ENCODE data around the gene SSTR3. TPM values are rescaled to one million over a fixed set of nuclear protein-coding genes. Genes with fewer than 3 reads are reported as not detected.
"Not testable (repeated sequence)": the region's sequence is repeated elsewhere in the genome, so short reads cannot be mapped to it uniquely, and the experiment has no call there.

SSTR3 gene
- total and polyA plus RNA-seq, 4 donors, result 0.39 to 2.9 (median 2.1) TPM

- Histone ChIP-seq H3K36me3 (ENCODE audit: control insufficient read depth, insufficient read depth, low read length) (no peaks in the 10 kb centered on the region), H3K27ac (ENCODE audit: low read depth, low read length) (no peak overlapping the region), H3K4me1 (ENCODE audit: control insufficient read depth, insufficient read depth, low read length) (peaks cover 12% of the 10 kb centered on the region), H3K27me3 (ENCODE audit: control insufficient read depth, insufficient read depth, low read length) (peaks cover 5% of the 10 kb centered on the region), H3K4me3 (ENCODE audit: low read depth, low read length) (no peak overlapping the region), H3K9me3 (ENCODE audit: control insufficient read depth, insufficient read depth, low read length) (no peaks in the 10 kb centered on the region)
- DNase-seq (ENCODE audit: low read depth in 4 of 6, low spot score in 6 of 6), result no peak
- WGBS (ENCODE audit: insufficient coverage), result 40% methylated on average over 1 of the region's 5 CpGs
These were observed 42.6 kb upstream of the SSTR3 start for GRCh38 chr22:37254867-37255233.

- WGBS (ENCODE audit: insufficient coverage), result no CpG with 5 or more reads among the region's 5 CpGs
- DNase-seq (ENCODE audit: low read depth in 4 of 6, low spot score in 6 of 6), result no peak
- H3K9me3 ChIP-seq (ENCODE audit: control insufficient read depth, insufficient read depth, low read length), result no peaks in the 10 kb centered on the region
- H3K36me3 ChIP-seq (ENCODE audit: control insufficient read depth, insufficient read depth, low read length), result no peaks in the 10 kb centered on the region
- H3K4me3 ChIP-seq (ENCODE audit: low read depth, low read length), result no peak overlapping the region
- peaks cover 7% of the 10 kb centered on the region for H3K4me1 ChIP-seq (ENCODE audit: control insufficient read depth, insufficient read depth, low read length)
- no peak overlapping the region for H3K27ac ChIP-seq (ENCODE audit: low read depth, low read length)
- peaks cover 3% of the 10 kb centered on the region for H3K27me3 ChIP-seq (ENCODE audit: control insufficient read depth, insufficient read depth, low read length)
These were observed 42.1 kb upstream of the SSTR3 start for GRCh38 chr22:37254209-37254866.

- Histone ChIP-seq H3K36me3 (ENCODE audit: control insufficient read depth, insufficient read depth, low read length) (no peaks in the 10 kb centered on the region), H3K9me3 (ENCODE audit: control insufficient read depth, insufficient read depth, low read length) (no peaks in the 10 kb centered on the region), H3K27ac (ENCODE audit: low read depth, low read length) (no peak overlapping the region), H3K4me1 (ENCODE audit: control insufficient read depth, insufficient read depth, low read length) (no peaks in the 10 kb centered on the region), H3K4me3 (ENCODE audit: low read depth, low read length) (no peak overlapping the region), H3K27me3 (ENCODE audit: control insufficient read depth, insufficient read depth, low read length) (no peaks in the 10 kb centered on the region)
- peak in 2 of 6 donors; percentile 33 to 74 for DNase-seq (ENCODE audit: low read depth in 4 of 6, low spot score in 6 of 6)
- 6% methylated on average over 3 of the region's 7 CpGs for WGBS (ENCODE audit: insufficient coverage)
These were observed 40.9 kb upstream of the SSTR3 start for GRCh38 chr22:37253126-37253660.

GRCh38 chr22:37251836-37252235 lies 39.6 kb upstream of the SSTR3 start:
- H3K27me3 ChIP-seq (ENCODE audit: control insufficient read depth, insufficient read depth, low read length); H3K9me3 ChIP-seq (ENCODE audit: control insufficient read depth, insufficient read depth, low read length); H3K36me3 ChIP-seq (ENCODE audit: control insufficient read depth, insufficient read depth, low read length); H3K4me1 ChIP-seq (ENCODE audit: control insufficient read depth, insufficient read depth, low read length); H3K27ac ChIP-seq (ENCODE audit: low read depth, low read length); H3K4me3 ChIP-seq (ENCODE audit: low read depth, low read length); DNase-seq (ENCODE audit: low read depth in 4 of 6, low spot score in 6 of 6): not testable (repeated sequence)
- 80% methylated on average over 3 of the region's 8 CpGs for WGBS (ENCODE audit: insufficient coverage)

- peak in 1 of 6 donors; percentile 19 for DNase-seq (ENCODE audit: low read depth in 4 of 6, low spot score in 6 of 6)
- Histone ChIP-seq H3K27me3 (ENCODE audit: control insufficient read depth, insufficient read depth, low read length) (no peaks in the 10 kb centered on the region), H3K36me3 (ENCODE audit: control insufficient read depth, insufficient read depth, low read length) (no peaks in the 10 kb centered on the region), H3K27ac (ENCODE audit: low read depth, low read length) (no peak overlapping the region), H3K4me3 (ENCODE audit: low read depth, low read length) (no peak overlapping the region), H3K9me3 (ENCODE audit: control insufficient read depth, insufficient read depth, low read length) (no peaks in the 10 kb centered on the region), H3K4me1 (ENCODE audit: control insufficient read depth, insufficient read depth, low read length) (no peaks in the 10 kb centered on the region)
- WGBS (ENCODE audit: insufficient coverage), result 71% methylated on average over 3 of the region's 12 CpGs
These were observed 37.7 kb upstream of the SSTR3 start for GRCh38 chr22:37249986-37250385.

GRCh38 chr22:37248251-37248650 lies 36.0 kb upstream of the SSTR3 start:
- Histone ChIP-seq H3K27me3 (ENCODE audit: control insufficient read depth, insufficient read depth, low read length) (no peaks in the 10 kb centered on the region), H3K9me3 (ENCODE audit: control insufficient read depth, insufficient read depth, low read length) (no peaks in the 10 kb centered on the region), H3K27ac (ENCODE audit: low read depth, low read length) (no peak overlapping the region), H3K4me3 (ENCODE audit: low read depth, low read length) (no peak overlapping the region), H3K36me3 (ENCODE audit: control insufficient read depth, insufficient read depth, low read length) (no peaks in the 10 kb centered on the region), H3K4me1 (ENCODE audit: control insufficient read depth, insufficient read depth, low read length) (peaks cover 13% of the 10 kb centered on the region)
- WGBS (ENCODE audit: insufficient coverage), result 29% methylated on average over 1 of the region's 6 CpGs
- DNase-seq (ENCODE audit: low read depth in 4 of 6, low spot score in 6 of 6), result no peak

- DNase-seq (ENCODE audit: low read depth in 4 of 6, low spot score in 6 of 6), result no peak
- Histone ChIP-seq H3K4me1 (ENCODE audit: control insufficient read depth, insufficient read depth, low read length) (peaks cover 13% of the 10 kb centered on the region), H3K36me3 (ENCODE audit: control insufficient read depth, insufficient read depth, low read length) (no peaks in the 10 kb centered on the region), H3K4me3 (ENCODE audit: low read depth, low read length) (no peak overlapping the region), H3K27me3 (ENCODE audit: control insufficient read depth, insufficient read depth, low read length) (no peaks in the 10 kb centered on the region), H3K9me3 (ENCODE audit: control insufficient read depth, insufficient read depth, low read length) (no peaks in the 10 kb centered on the region), H3K27ac (ENCODE audit: low read depth, low read length) (no peak overlapping the region)
- no CpG with 5 or more reads among the region's 6 CpGs for WGBS (ENCODE audit: insufficient coverage)
These were observed 33.5 kb upstream of the SSTR3 start for GRCh38 chr22:37245740-37246139.

- peaks cover 1% of the 10 kb centered on the region for H3K27me3 ChIP-seq (ENCODE audit: control insufficient read depth, insufficient read depth, low read length)
- no peak overlapping the region for H3K27ac ChIP-seq (ENCODE audit: low read depth, low read length)
- H3K4me3 ChIP-seq (ENCODE audit: low read depth, low read length), result no peak overlapping the region
- no peaks in the 10 kb centered on the region for H3K9me3 ChIP-seq (ENCODE audit: control insufficient read depth, insufficient read depth, low read length)
- H3K36me3 ChIP-seq (ENCODE audit: control insufficient read depth, insufficient read depth, low read length), result no peaks in the 10 kb centered on the region
- H3K4me1 ChIP-seq (ENCODE audit: control insufficient read depth, insufficient read depth, low read length), result peaks cover 13% of the 10 kb centered on the region
- no peak for DNase-seq (ENCODE audit: low read depth in 4 of 6, low spot score in 6 of 6)
- WGBS (ENCODE audit: insufficient coverage), result 80% methylated on average over 19 of the region's 22 CpGs
These were observed 32.8 kb upstream of the SSTR3 start for GRCh38 chr22:37244922-37245722.

- Histone ChIP-seq H3K4me3 (ENCODE audit: low read depth, low read length) (no peak within 1 kb of the TSS), H3K9me3 (ENCODE audit: control insufficient read depth, insufficient read depth, low read length) (no peaks in the 10 kb centered on the region), H3K36me3 (ENCODE audit: control insufficient read depth, insufficient read depth, low read length) (no peaks in the 10 kb centered on the region), H3K27ac (ENCODE audit: low read depth, low read length) (no peak within 1 kb of the TSS), H3K4me1 (ENCODE audit: control insufficient read depth, insufficient read depth, low read length) (peaks cover 13% of the 10 kb centered on the region), H3K27me3 (ENCODE audit: control insufficient read depth, insufficient read depth, low read length) (peaks cover 6% of the 10 kb centered on the region)
- whole genome bisulfite sequencing (ENCODE audit: insufficient coverage), result 34% methylated on average over 23 of the region's 23 CpGs
- DNase-seq (ENCODE audit: low read depth in 4 of 6, low spot score in 6 of 6), result no peak
These were observed 32.0 kb upstream of the SSTR3 start, which contains the start of gene RAC2 for GRCh38 chr22:37244114-37244921. RAC2 (minus strand) TSS chr22:37244269; CDS start chr22:37244148, 121 bp downstream.
